Type B pancreatic cell (in vitro differentiated cells): ENCODE results near the gene FHAD1. TPM values are rescaled to one million over a fixed set of nuclear protein-coding genes. Genes with fewer than 3 reads are reported as not detected.
A peak's percentile ranks its signal among the peaks of the same experiment; 100 is the strongest.

Experiments
- DNase-seq: peaks from one replicate; pipeline ENCODE4 v3.0.0; 2021; ENCODE audit warnings: mixed read lengths; ENCODE audit not compliant: unreplicated experiment; ENCODE audit errors: extremely low spot score
- H3K27ac Mint-ChIP-seq: 2 replicates; pipeline ENCODE4 v1.8.0; 2021; ENCODE audit warnings: mild to moderate bottlenecking, mixed read lengths
- H3K27me3 Mint-ChIP-seq: 2 replicates; pipeline ENCODE4 v1.8.0; 2021; ENCODE audit warnings: mixed read lengths
- H3K36me3 Mint-ChIP-seq: 2 replicates; pipeline ENCODE4 v1.8.0; 2021; ENCODE audit warnings: mixed read lengths
- H3K4me1 Mint-ChIP-seq: one replicate; pipeline ENCODE4 v1.8.0; 2021; ENCODE audit warnings: mixed read lengths; ENCODE audit not compliant: unreplicated experiment
- H3K4me3 Mint-ChIP-seq: 2 replicates; pipeline ENCODE4 v1.8.0; 2021; ENCODE audit warnings: mild to moderate bottlenecking, mixed read lengths
- H3K9me3 Mint-ChIP-seq: 2 replicates; pipeline ENCODE4 v1.8.0; 2021; ENCODE audit warnings: mixed read lengths
- CTCF ChIP-seq: fragments of 200-600 bp; sonication (generic); conservative IDR thresholded peaks from 2 replicates; pipeline ENCODE4 v1.5.0; 2021; ENCODE audit warnings: antibody characterized with exemption, mild to moderate bottlenecking
- total RNA-seq: library from RNA; stranded (reverse); gene quantifications from 2 replicates; pipeline ENCODE4 v1.2.1, GENCODE V29; 2021; ENCODE audit warnings: low replicate concordance

Gene FHAD1
- total RNA-seq, 1 donor from 2014 or later: 3.8 TPM

- Mint-ChIP-seq H3K27me3 (no peaks in the 10 kb centered on the region), H3K4me1 (peaks cover 45% of the 10 kb centered on the region), H3K9me3 (no peaks in the 10 kb centered on the region)
Measured at GRCh38 chr1:15225461-15225860, 21.6 kb upstream of the FHAD1 start.

GRCh38 chr1:15226388-15227255, 20.4 kb upstream of the FHAD1 start:
- H3K27ac Mint-ChIP-seq: no peak overlapping the region
- H3K9me3 Mint-ChIP-seq: no peaks in the 10 kb centered on the region

More at GRCh38 chr1:15225461-15225860, 21.6 kb upstream of the FHAD1 start:
- DNase-seq: no peak
- Mint-ChIP-seq H3K4me3 (no peak overlapping the region), H3K36me3 (no peaks in the 10 kb centered on the region), H3K27ac (no peak overlapping the region)
- TF ChIP-seq CTCF: no peak

GRCh38 chr1:15229707-15230131, 17.3 kb upstream of the FHAD1 start:
- no peaks in the 10 kb centered on the region for H3K27me3 Mint-ChIP-seq
- H3K27ac Mint-ChIP-seq: peak overlapping the region; percentile 39
- no peaks in the 10 kb centered on the region for H3K36me3 Mint-ChIP-seq
- no peak for TF ChIP-seq CTCF
- no peak overlapping the region for H3K4me3 Mint-ChIP-seq
- no peak for DNase-seq
- H3K4me1 Mint-ChIP-seq: peaks cover 22% of the 10 kb centered on the region
- H3K9me3 Mint-ChIP-seq: no peaks in the 10 kb centered on the region

More at GRCh38 chr1:15226388-15227255, 20.4 kb upstream of the FHAD1 start:
- no peaks in the 10 kb centered on the region for H3K36me3 Mint-ChIP-seq
- TF ChIP-seq CTCF: no peak
- H3K27me3 Mint-ChIP-seq: no peaks in the 10 kb centered on the region
- H3K4me1 Mint-ChIP-seq: peaks cover 40% of the 10 kb centered on the region
- no peak for DNase-seq
- H3K4me3 Mint-ChIP-seq: no peak overlapping the region

- H3K4me3 Mint-ChIP-seq: no peak overlapping the region
- H3K9me3 Mint-ChIP-seq: no peaks in the 10 kb centered on the region
- no peaks in the 10 kb centered on the region for H3K36me3 Mint-ChIP-seq
- peaks cover 16% of the 10 kb centered on the region for H3K4me1 Mint-ChIP-seq
- no peak overlapping the region for H3K27ac Mint-ChIP-seq
- no peak for TF ChIP-seq CTCF
- H3K27me3 Mint-ChIP-seq: no peaks in the 10 kb centered on the region
- no peak for DNase-seq
Measured at GRCh38 chr1:15231714-15232201, 15.3 kb upstream of the FHAD1 start.

- no peaks in the 10 kb centered on the region for H3K9me3 Mint-ChIP-seq
- H3K36me3 Mint-ChIP-seq: no peaks in the 10 kb centered on the region
- H3K27me3 Mint-ChIP-seq: no peaks in the 10 kb centered on the region
- H3K27ac Mint-ChIP-seq: no peak overlapping the region
- peaks cover 16% of the 10 kb centered on the region for H3K4me1 Mint-ChIP-seq
- TF ChIP-seq CTCF: no peak
- no peak overlapping the region for H3K4me3 Mint-ChIP-seq
- no peak for DNase-seq
Measured at GRCh38 chr1:15233689-15234088, 13.3 kb upstream of the FHAD1 start.
